IMR-90 (cell line): ENCODE results near the gene DCLRE1B. TPM values are rescaled to one million over a fixed set of nuclear protein-coding genes. Genes with fewer than 3 reads are reported as not detected.

ENCODE experiments used
- ATAC-seq: fragments of 200-7000 bp; cut with Tn5 transposase; 2 replicates; pipeline ENCODE4 v1.9.1; 2020; ENCODE audit warnings: low read depth, mild to moderate bottlenecking, moderate library complexity
- BruUV-seq: library from RNA; stranded (reverse); fragments of 400-500 nt; replicated peaks from 2 replicates; lab custom pipeline; 2021; lab: Mats Ljungman, UMichigan
- CTCF ChIA-PET: fragments of 300-600 bp; formaldehyde crosslinking; extraction: SDS; loops from one replicate; lab custom pipeline; 2021; ENCODE audit warnings: antibody characterized with exemption; lab: Yijun Ruan, JAX
- POLR2A ChIA-PET: fragments of 300-600 bp; sonication (Branson Sonifier 250); formaldehyde crosslinking; loops from one replicate; lab custom pipeline; 2022; ENCODE audit warnings: antibody characterized with exemption; ENCODE audit not compliant: unreplicated experiment; lab: Charles Lee
- DNase-seq: peaks from one replicate; pipeline ENCODE4 v3.0.0; 2013
- H2AFZ ChIP-seq: replicated peaks from 2 replicates; pipeline ENCODE3; 2013; ENCODE audit warnings: low read length, mild to moderate bottlenecking; ENCODE audit not compliant: poor library complexity
- H2AK5ac ChIP-seq: 2 replicates; pipeline ENCODE4 v1.6.1; 2013; ENCODE audit warnings: low read depth, low read length, inconsistent platforms
- H2AK9ac ChIP-seq: replicated peaks from 2 replicates; pipeline ENCODE3; 2013; ENCODE audit warnings: mild to moderate bottlenecking, low read depth, low read length, moderate library complexity; ENCODE audit not compliant: poor library complexity
- H2BK120ac ChIP-seq: 2 replicates; pipeline ENCODE4 v1.6.1; 2013; ENCODE audit warnings: low read depth, low read length, inconsistent platforms
- H2BK15ac ChIP-seq: 3 replicates; pipeline ENCODE4 v1.6.1; 2013; ENCODE audit warnings: low read depth, low read length, inconsistent platforms
- H2BK20ac ChIP-seq: 2 replicates; pipeline ENCODE4 v1.6.1; 2013; ENCODE audit warnings: low read depth, mild to moderate bottlenecking, inconsistent platforms, low read length, moderate library complexity
- H2BK5ac ChIP-seq: 2 replicates; pipeline ENCODE4 v1.6.1; 2013; ENCODE audit warnings: mild to moderate bottlenecking, low read depth, low read length, inconsistent platforms; ENCODE audit not compliant: poor library complexity, severe bottlenecking
- H3K14ac ChIP-seq: replicated peaks from 2 replicates; pipeline ENCODE4 v1.6.1; 2013; ENCODE audit warnings: low read depth, low read length, inconsistent platforms
- H3K18ac ChIP-seq: 2 replicates; pipeline ENCODE4 v1.6.1; 2013; ENCODE audit warnings: low read depth, low read length, control low read depth
- H3K23ac ChIP-seq: 2 replicates; pipeline ENCODE4 v1.6.1; 2013; ENCODE audit warnings: low read depth, low read length, inconsistent platforms
- H3K27ac ChIP-seq: 2 replicates; pipeline ENCODE4 v1.5.1; 2013; ENCODE audit warnings: mild to moderate bottlenecking, control low read depth, low read length; ENCODE audit not compliant: insufficient read depth
- H3K27me3 ChIP-seq: 2 replicates; pipeline ENCODE4 v1.6.1; 2013; ENCODE audit warnings: low read length; ENCODE audit not compliant: control insufficient read depth, insufficient read depth
- H3K36me3 ChIP-seq: 2 replicates; pipeline ENCODE4 v1.6.1; 2013; ENCODE audit warnings: low read length, mixed read lengths; ENCODE audit not compliant: control insufficient read depth, insufficient read depth
- H3K4ac ChIP-seq: 2 replicates; pipeline ENCODE4 v1.6.1; 2013; ENCODE audit warnings: low read depth, low read length, inconsistent platforms
- H3K4me1 ChIP-seq: 2 replicates; pipeline ENCODE4 v1.6.1; 2013; ENCODE audit warnings: low read length, mixed read lengths; ENCODE audit not compliant: control insufficient read depth, insufficient read depth
- H3K4me2 ChIP-seq: 2 replicates; pipeline ENCODE4 v1.6.1; 2013; ENCODE audit warnings: low read depth, mild to moderate bottlenecking, control low read depth, low read length, moderate library complexity
- H3K4me3 ChIP-seq: 2 replicates; pipeline ENCODE4 v1.5.1; 2013; ENCODE audit warnings: low read depth, mild to moderate bottlenecking, control low read depth, low read length, moderate library complexity; ENCODE audit not compliant: insufficient read depth
- H3K56ac ChIP-seq: 2 replicates; pipeline ENCODE4 v1.6.1; 2013; ENCODE audit warnings: low read length, inconsistent platforms; ENCODE audit not compliant: insufficient read depth; ENCODE audit errors: extremely low read depth
- H3K79me1 ChIP-seq, 2 experiments: 2 replicates each; pipeline ENCODE4 v1.6.1; 2013; ENCODE audit warnings: low read length in 2 of 2, inconsistent platforms in 1 of 2, low read depth in 1 of 2
- H3K9ac ChIP-seq: 2 replicates; pipeline ENCODE4 v1.6.1; 2013; ENCODE audit warnings: low read depth, low read length, control low read depth
- H3K9me1 ChIP-seq: 2 replicates; pipeline ENCODE4 v1.6.1; 2013; ENCODE audit warnings: low read length, inconsistent platforms; ENCODE audit not compliant: insufficient read depth
- H3K9me3 ChIP-seq: 2 replicates; pipeline ENCODE4 v1.6.1; 2013; ENCODE audit warnings: low read length; ENCODE audit not compliant: control insufficient read depth, insufficient read depth
- H4K20me1 ChIP-seq: 2 replicates; pipeline ENCODE4 v1.6.1; 2013; ENCODE audit warnings: low read length, inconsistent platforms; ENCODE audit not compliant: insufficient read depth
- H4K5ac ChIP-seq: 2 replicates; pipeline ENCODE4 v1.6.1; 2013; ENCODE audit warnings: mild to moderate bottlenecking, low read depth, low read length, control low read depth
- H4K8ac ChIP-seq, 2 experiments: 2 replicates each; pipeline ENCODE4 v1.6.1; 2013; ENCODE audit warnings: low read depth in 2 of 2, low read length in 2 of 2, control low read depth in 1 of 2, inconsistent platforms in 1 of 2
- H4K91ac ChIP-seq: 2 replicates; pipeline ENCODE4 v1.6.1; 2013; ENCODE audit warnings: low read depth, low read length, inconsistent platforms; ENCODE audit not compliant: insufficient read depth
- MAFK ChIP-seq: IDR thresholded peaks from 2 replicates; pipeline ENCODE4 v1.6.1; 2012; ENCODE audit warnings: low read depth, low read length, improper control_type of control experiment
- MAZ ChIP-seq: IDR thresholded peaks from 2 replicates; pipeline ENCODE4 v1.6.1; 2012; ENCODE audit warnings: low read depth, mild to moderate bottlenecking, low read length, improper control_type of control experiment, moderate library complexity, borderline replicate concordance
- WGBS, 2 experiments: methylation state at CpG; one replicate each; pipeline versions ENCODE4 v1.1.5 to v1.1.7; 2013; ENCODE audit warnings: missing lambda C conversion rate in 2 of 2; ENCODE audit not compliant: insufficient read length in 1 of 2; ENCODE audit errors: extremely low coverage in 2 of 2; 5-methylcytosine and 5-hydroxymethylcytosine counted together
- dilution Hi-C: fragments of 300-500 bp; cut with HindIII; formaldehyde crosslinking; loops from one replicate; pipeline ENCODE4 v1.14.3; 2018; ENCODE audit warnings: low sequenced_read_pairs; ENCODE audit not compliant: unreplicated experiment
- in situ Hi-C: fragments of 300-500 bp; cut with MboI; formaldehyde crosslinking; loops from 3 replicates; pipeline ENCODE4 v1.14.3; 2019; ENCODE audit warnings: low sequenced_read_pairs, inconsistent platforms, mixed read lengths
- intact Hi-C: fragments of 100-400 bp; cut with micrococcal nuclease; formaldehyde crosslinking; loops from 2 replicates; pipeline ENCODE4 v1.10.0; 2022
- polyA plus RNA-seq, 3 experiments: library from polyadenylated mRNA; depleted of rRNA; stranded (reverse); fragments of >200 nt; gene quantifications; 2 replicates each; pipeline ENCODE4 v1.2.3, GENCODE V29; 2012; ENCODE audit warnings: low replicate concordance in 1 of 3
- total RNA-seq: library from RNA; depleted of rRNA; stranded (reverse); fragments of >200 nt; gene quantifications from 2 replicates; pipeline ENCODE4 v1.2.3, GENCODE V29; 2012

The DCLRE1B gene
- total and polyA plus RNA-seq, 2 of the 4 experiments (the other 2 are of a cell fraction): 4.9 to 6.1 TPM

GRCh38 chr1:113940365-113941244 lies 35.5 kb downstream of the DCLRE1B start:
- Histone ChIP-seq H4K8ac (no peak overlapping the region), H3K56ac (no peak overlapping the region), H3K9me1 (peaks cover 12% of the 10 kb centered on the region), H3K4me2 (no peak overlapping the region), H3K9ac (no peak overlapping the region), H2AK9ac (no peak overlapping the region), H2BK15ac (no peak overlapping the region), H3K27me3 (no peaks in the 10 kb centered on the region), H3K4ac (no peak overlapping the region), H3K14ac (no peak overlapping the region), H2BK120ac (no peak overlapping the region), H3K9me3 (no peaks in the 10 kb centered on the region), H4K91ac (no peak overlapping the region), H3K18ac (no peak overlapping the region), H3K23ac (no peak overlapping the region), H4K5ac (no peak overlapping the region), H3K36me3 (peaks cover 18% of the 10 kb centered on the region), H2AK5ac (no peak overlapping the region), H2BK20ac (no peak overlapping the region), H4K20me1 (peaks cover 32% of the 10 kb centered on the region), H3K79me1 (peaks cover 28 to 58% of the 10 kb centered on the region in 2 experiments), H2BK5ac (no peak overlapping the region), H3K27ac (no peak overlapping the region), H3K4me3 (no peak overlapping the region), H3K4me1 (peaks cover 2% of the 10 kb centered on the region; the same call in 1 of the 2 replicates), H2AFZ (no peak overlapping the region)
- no TSS peak for BruUV-seq
- dilution Hi-C loops: no loop called here
- DNase-seq (no peak), ATAC-seq (no peak)
- intact Hi-C loops: no loop called here
- CTCF ChIA-PET: no interaction called here
- POLR2A ChIA-PET: no interaction called here
- in situ Hi-C loops: no loop called here
- WGBS, 2 experiments: 98% methylated on average over 8 of the region's 16 CpGs; no CpG with 5 or more reads in 1 of the 2 experiments
- TF ChIP-seq MAFK: peak; percentile 35; the same call in 1 of the 2 replicates
- TF ChIP-seq MAZ: no peak
